Fibroblast of lung (primary cell): ENCODE data around the gene GRM4. TPM values are rescaled to one million over a fixed set of nuclear protein-coding genes. Genes with fewer than 3 reads are reported as not detected.

Source experiments
- DNase-seq, 2 donors: peaks; one replicate each; pipeline versions ENCODE4 v3.0.0 to v3.0.0-alpha.2; 2010; ENCODE audit warnings: low read depth in 2 of 2
- H2AFZ ChIP-seq: 2 replicates; pipeline ENCODE4 v1.5.1; 2012; ENCODE audit warnings: low read length, control low read depth, inconsistent platforms
- H3K27ac ChIP-seq: 2 replicates; pipeline ENCODE4 v1.5.1; 2011; ENCODE audit warnings: low read length, control low read depth; ENCODE audit not compliant: insufficient read depth
- H3K27me3 ChIP-seq: 2 replicates; pipeline ENCODE4 v1.5.1; 2011; ENCODE audit warnings: mild to moderate bottlenecking, low read length; ENCODE audit not compliant: control insufficient read depth, insufficient read depth
- H3K36me3 ChIP-seq: 2 replicates; pipeline ENCODE4 v1.5.1; 2011; ENCODE audit warnings: low read length; ENCODE audit not compliant: control insufficient read depth, insufficient read depth
- H3K4me1 ChIP-seq: 2 replicates; pipeline ENCODE4 v1.5.1; 2011; ENCODE audit warnings: low read length; ENCODE audit not compliant: control insufficient read depth, insufficient read depth; ENCODE audit errors: extremely low read depth
- H3K4me2 ChIP-seq: 2 replicates; pipeline ENCODE4 v1.5.1; 2011; ENCODE audit warnings: low read length, control low read depth; ENCODE audit not compliant: insufficient read depth; ENCODE audit errors: extremely low read depth
- H3K4me3 ChIP-seq, 4 experiments: fragments of 200-600 bp in 1 of 4; sonication (generic) in 1 of 4; replicated peaks in 1 of 4; 2 replicates each; pipeline ENCODE4 v1.5.1; 2011 to 2016; ENCODE audit warnings: low read length in 4 of 4, low read depth in 3 of 4, mild to moderate bottlenecking in 3 of 4, control low read depth in 2 of 4, inconsistent platforms in 1 of 4, mixed read lengths in 1 of 4; ENCODE audit not compliant: insufficient read depth in 1 of 4; ENCODE audit errors: control extremely low read depth in 1 of 4
- H3K79me2 ChIP-seq: 2 replicates; pipeline ENCODE4 v1.5.1; 2012; ENCODE audit warnings: mild to moderate bottlenecking, low read length, inconsistent platforms; ENCODE audit not compliant: control insufficient read depth, insufficient read depth
- H3K9ac ChIP-seq: 2 replicates; pipeline ENCODE4 v1.5.1; 2011; ENCODE audit warnings: mild to moderate bottlenecking, low read length, control low read depth; ENCODE audit not compliant: insufficient read depth
- H3K9me3 ChIP-seq: 2 replicates; pipeline ENCODE4 v1.5.1; 2012; ENCODE audit warnings: low read depth, low read length; ENCODE audit not compliant: control insufficient read depth, insufficient read depth
- H4K20me1 ChIP-seq: 2 replicates; pipeline ENCODE4 v1.5.1; 2011; ENCODE audit warnings: low read length; ENCODE audit not compliant: control insufficient read depth, insufficient read depth; ENCODE audit errors: extremely low read depth
- EZH2 ChIP-seq: IDR thresholded peaks from 2 replicates; pipeline ENCODE4 v1.5.1; 2012; ENCODE audit warnings: low read length, control low read depth, mild to moderate bottlenecking; ENCODE audit errors: missing control alignments
- polyA plus RNA-seq, 2 donors: library from polyadenylated mRNA; depleted of rRNA in 1 of 2; stranded (reverse) in 1 of 2; unstranded in 1 of 2; fragments of >200 nt; gene quantifications; 2 replicates each; pipeline ENCODE4 v1.2.1, GENCODE V29; 2011 to 2012; ENCODE audit warnings: missing spikeins in 1 of 2
- total RNA-seq: library from RNA; depleted of rRNA; stranded (reverse); fragments of >200 nt; gene quantifications from 2 replicates; pipeline ENCODE4 v1.2.1, GENCODE V29; 2014
- TF ChIP-seq, protein P1 (sequence below), 2 donors: IDR thresholded peaks in 1 of 2; conservative IDR thresholded peaks in 1 of 2; 1 replicate in 1 of 2; 2 replicates in 1 of 2; pipeline ENCODE4 v1.5.1; 2011 to 2012; ENCODE audit warnings: low read length in 2 of 2, control low read depth in 1 of 2, inconsistent platforms in 1 of 2, low read depth in 1 of 2, mild to moderate bottlenecking in 1 of 2

GRM4 gene
- total and polyA plus RNA-seq, 2 donors (not counting 1 experiment from before 2014, with no cell fraction given) = under 0.01 TPM; not detected in 1

DNA sequence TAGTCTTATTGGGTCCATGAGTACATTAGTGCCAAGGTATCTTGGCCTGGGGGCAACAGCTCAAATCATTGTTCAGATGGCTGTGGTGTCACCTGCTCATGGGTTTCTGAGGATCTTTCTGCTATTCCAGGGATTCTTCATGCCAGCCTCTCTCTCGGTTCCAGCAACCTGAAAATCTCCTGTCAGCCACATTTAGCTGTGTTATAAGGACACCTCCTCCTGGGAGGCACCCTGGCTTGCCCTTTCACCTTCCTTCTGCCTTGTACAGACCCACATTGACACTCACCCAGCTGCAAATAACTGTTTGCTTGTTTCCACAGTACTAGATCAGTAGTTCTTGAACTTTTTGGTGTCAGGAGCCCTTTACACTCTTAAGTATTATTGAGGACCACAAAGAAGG lies 159.9 kb downstream of the GRM4 start:
- no peaks in the 10 kb centered on the region for H3K27me3 ChIP-seq
- no peak overlapping the region for H3K9ac ChIP-seq
- H3K4me2 ChIP-seq = no peak overlapping the region
- no peaks in the 10 kb centered on the region for H3K4me1 ChIP-seq
- no peak for DNase-seq
- H3K79me2 ChIP-seq = no peaks in the 10 kb centered on the region
- no peaks in the 10 kb centered on the region for H3K36me3 ChIP-seq
- no peaks in the 10 kb centered on the region for H4K20me1 ChIP-seq
- H3K27ac ChIP-seq = no peak overlapping the region
- H3K9me3 ChIP-seq = no peaks in the 10 kb centered on the region
- TF ChIP-seq, protein P1, sequence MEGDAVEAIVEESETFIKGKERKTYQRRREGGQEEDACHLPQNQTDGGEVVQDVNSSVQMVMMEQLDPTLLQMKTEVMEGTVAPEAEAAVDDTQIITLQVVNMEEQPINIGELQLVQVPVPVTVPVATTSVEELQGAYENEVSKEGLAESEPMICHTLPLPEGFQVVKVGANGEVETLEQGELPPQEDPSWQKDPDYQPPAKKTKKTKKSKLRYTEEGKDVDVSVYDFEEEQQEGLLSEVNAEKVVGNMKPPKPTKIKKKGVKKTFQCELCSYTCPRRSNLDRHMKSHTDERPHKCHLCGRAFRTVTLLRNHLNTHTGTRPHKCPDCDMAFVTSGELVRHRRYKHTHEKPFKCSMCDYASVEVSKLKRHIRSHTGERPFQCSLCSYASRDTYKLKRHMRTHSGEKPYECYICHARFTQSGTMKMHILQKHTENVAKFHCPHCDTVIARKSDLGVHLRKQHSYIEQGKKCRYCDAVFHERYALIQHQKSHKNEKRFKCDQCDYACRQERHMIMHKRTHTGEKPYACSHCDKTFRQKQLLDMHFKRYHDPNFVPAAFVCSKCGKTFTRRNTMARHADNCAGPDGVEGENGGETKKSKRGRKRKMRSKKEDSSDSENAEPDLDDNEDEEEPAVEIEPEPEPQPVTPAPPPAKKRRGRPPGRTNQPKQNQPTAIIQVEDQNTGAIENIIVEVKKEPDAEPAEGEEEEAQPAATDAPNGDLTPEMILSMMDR (conservative IDR thresholded peaks at IDR 0.05 in 1 of 2, IDR thresholded peaks at IDR 0.05 in 1 of 2; ENCODE audit: low read depth in 1 of 2, low read length in 2 of 2) = no peak
- TF ChIP-seq EZH2 = no peak
- no peak overlapping the region for H3K4me3 ChIP-seq
- no peak overlapping the region for H2AFZ ChIP-seq

DNA sequence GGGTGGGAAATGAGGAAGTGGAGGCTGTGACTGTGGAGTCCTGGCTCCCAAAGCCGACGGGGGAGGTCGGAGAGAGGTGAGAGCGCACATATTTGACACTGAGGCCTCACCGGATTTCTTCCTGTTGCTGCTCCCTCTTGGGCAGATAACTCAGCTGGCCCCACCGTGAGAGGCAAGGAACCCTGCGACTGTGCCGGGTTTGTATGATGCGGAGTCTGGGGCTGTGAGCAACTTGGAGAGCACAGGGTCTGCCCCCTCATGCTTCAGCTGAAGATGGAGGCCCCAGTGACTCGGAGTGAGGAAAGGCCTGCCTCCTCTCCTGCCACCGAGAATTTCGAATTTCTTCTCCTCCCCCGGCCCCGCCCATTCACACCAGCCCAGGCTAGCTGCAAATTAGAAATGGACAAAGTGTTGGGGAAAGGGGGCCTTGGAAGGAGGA lies 160.6 kb downstream of the GRM4 start:
- H3K79me2 ChIP-seq = no peaks in the 10 kb centered on the region
- no peak for DNase-seq
- no peaks in the 10 kb centered on the region for H3K36me3 ChIP-seq
- no peak overlapping the region for H3K9ac ChIP-seq
- no peak overlapping the region for H2AFZ ChIP-seq
- H3K27me3 ChIP-seq = no peaks in the 10 kb centered on the region
- no peak overlapping the region for H3K27ac ChIP-seq
- no peak overlapping the region for H3K4me3 ChIP-seq
- no peak overlapping the region for H3K4me2 ChIP-seq
- H3K9me3 ChIP-seq = no peaks in the 10 kb centered on the region
- TF ChIP-seq, protein P1 (conservative IDR thresholded peaks at IDR 0.05 in 1 of 2, IDR thresholded peaks at IDR 0.05 in 1 of 2; ENCODE audit: low read depth in 1 of 2, low read length in 2 of 2) = no peak
- TF ChIP-seq EZH2 = no peak
- no peaks in the 10 kb centered on the region for H3K4me1 ChIP-seq
- H4K20me1 ChIP-seq = no peaks in the 10 kb centered on the region

DNA sequence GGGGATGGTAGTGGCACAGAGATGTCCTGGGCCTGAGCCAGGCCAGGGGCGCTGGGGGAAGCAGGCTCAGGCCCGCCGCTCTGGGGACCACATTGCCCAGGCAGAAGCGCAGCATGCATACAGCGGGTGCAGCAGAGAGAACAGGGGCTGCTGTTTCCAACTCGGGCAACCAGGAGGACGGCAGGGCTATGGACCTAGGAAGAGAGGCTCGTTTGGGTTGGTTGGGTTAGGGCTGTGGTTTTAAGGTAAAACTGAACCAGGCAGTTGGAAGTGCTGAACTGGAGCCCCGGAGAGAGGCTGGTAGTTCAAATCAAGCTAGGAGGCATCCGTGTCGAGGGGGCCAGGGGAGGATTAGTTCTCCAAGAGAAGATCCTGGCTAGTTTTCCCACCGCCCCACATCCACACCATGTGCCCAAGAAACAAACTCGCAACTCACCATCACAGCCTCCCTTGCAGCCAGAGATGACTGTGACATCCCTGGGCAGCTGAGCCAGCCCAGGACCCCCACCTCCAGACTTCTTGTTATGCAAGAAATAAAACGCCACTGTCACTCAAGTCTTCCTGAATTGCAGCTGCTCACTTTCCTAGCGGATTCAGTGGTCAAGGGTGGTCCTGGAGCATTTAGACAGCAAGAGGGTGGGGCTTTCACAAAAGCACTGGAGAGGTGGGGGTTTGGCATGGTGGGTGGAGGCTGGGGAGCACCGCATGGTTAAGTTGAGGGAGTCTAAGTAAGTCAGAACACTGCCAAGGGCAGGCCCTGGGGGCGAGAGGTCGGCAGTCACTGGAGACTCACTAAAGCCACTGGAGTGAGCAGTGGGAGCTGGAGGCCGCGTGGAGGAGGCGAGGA lies 161.2 kb downstream of the GRM4 start:
- H2AFZ ChIP-seq = no peak overlapping the region
- H3K27me3 ChIP-seq = no peaks in the 10 kb centered on the region
- H3K9ac ChIP-seq = no peak overlapping the region
- TF ChIP-seq, protein P1 (conservative IDR thresholded peaks at IDR 0.05 in 1 of 2, IDR thresholded peaks at IDR 0.05 in 1 of 2; ENCODE audit: low read depth in 1 of 2, low read length in 2 of 2) = no peak
- no peak for TF ChIP-seq EZH2
- H3K4me2 ChIP-seq = no peak overlapping the region
- H3K4me1 ChIP-seq = no peaks in the 10 kb centered on the region
- DNase-seq = no peak
- H3K9me3 ChIP-seq = no peaks in the 10 kb centered on the region
- H3K4me3 ChIP-seq = no peak overlapping the region
- H4K20me1 ChIP-seq = no peaks in the 10 kb centered on the region
- H3K36me3 ChIP-seq = no peaks in the 10 kb centered on the region
- H3K27ac ChIP-seq = no peak overlapping the region
- no peaks in the 10 kb centered on the region for H3K79me2 ChIP-seq
